ENCODE measurements around the gene PLEKHO2. TPM values are rescaled to one million over a fixed set of nuclear protein-coding genes. Genes with fewer than 3 reads are reported as not detected.

Gene PLEKHO2
- total RNA-seq, 5 donors from 2014 or later (not counting 1 experiment from before 2014, with no cell fraction given): 9.2 to 22.7 (median 17.1) TPM

DNA sequence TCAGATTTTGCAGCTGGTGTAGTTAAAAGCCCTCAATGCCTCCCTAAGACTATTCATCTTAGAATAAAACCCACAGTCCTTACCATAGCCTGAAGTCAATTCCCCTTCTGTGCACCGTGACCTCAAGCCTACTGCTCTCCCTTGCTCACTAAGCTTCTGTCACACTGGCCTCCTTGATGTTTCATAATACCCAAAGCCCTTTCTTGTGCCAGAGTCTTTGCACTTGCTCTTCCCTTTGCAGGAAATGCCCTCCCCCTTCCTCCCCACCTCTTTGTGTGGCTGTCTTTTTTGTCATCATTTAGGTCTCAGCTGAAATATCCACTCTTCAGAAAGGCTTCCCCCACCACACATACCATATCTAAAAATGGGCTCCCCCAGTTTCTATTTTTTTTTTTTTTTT, 4.2 kb upstream of the PLEKHO2 start:
- no peaks in the 10 kb centered on the region for H3K36me3 ChIP-seq (ENCODE audit: control insufficient read depth in 2 of 2, extremely low read depth in 1 of 2, insufficient read depth in 1 of 2, low read length in 1 of 2)
- H3K4me3 Mint-ChIP-seq: peak overlapping the region in 2 of 3 donors; percentile 17 to 67
- peak overlapping the region; percentile 83 to 88 for H3K27ac Mint-ChIP-seq
- H3K9me3 ChIP-seq: no peaks in the 10 kb centered on the region
- POLR2A ChIA-PET: interaction anchor here (0.7 to 0.8 kb wide), 3 partner anchors 16 to 1239 kb away, joined by 3 to 15 read pairs (median 4); no protein-coding TSS in a partner anchor
- H3K27ac ChIP-seq (ENCODE audit: low read length): peak overlapping the region; percentile 51
- CTCF ChIA-PET: interaction anchor here (0.6 to 1.8 kb wide), 10 partner anchors 12 to 442 kb away, joined by 3 to 12 read pairs (median 4); partner anchors contain the start of gene PIF1 (in 1 of the 2)
- no peaks in the 10 kb centered on the region for H3K27me3 Mint-ChIP-seq
- H3K4me3 ChIP-seq (ENCODE audit: control insufficient read depth in 1 of 2, extremely low read depth in 1 of 2, low read length in 1 of 2): no peak overlapping the region
- WGBS (ENCODE audit: insufficient coverage): 0% methylated on average over 1 of the region's 1 CpG
- no peaks in the 10 kb centered on the region for H3K27me3 ChIP-seq (replicated peaks in 1 of 2; ENCODE audit: control insufficient read depth in 2 of 2, extremely low read depth in 1 of 2, insufficient read depth in 2 of 2, low read length in 1 of 2)
- H3K9me3 Mint-ChIP-seq: no peaks in the 10 kb centered on the region
- H3K36me3 Mint-ChIP-seq: no peaks in the 10 kb centered on the region
- peaks cover 50 to 65% (median 59%) of the 10 kb centered on the region in 3 donors for H3K4me1 Mint-ChIP-seq
- ATAC-seq (replicated peaks in 1 of 4) (peak; percentile 6 to 41 (median 16)), DNase-seq (peak in 31 of 35 experiments; percentile 30 to 71 (median 50))
- peaks cover 19 to 49% of the 10 kb centered on the region in 2 experiments for H3K4me1 ChIP-seq (ENCODE audit: control insufficient read depth in 1 of 2, extremely low read depth in 1 of 2, insufficient read depth in 2 of 2, low read length in 2 of 2)

DNA sequence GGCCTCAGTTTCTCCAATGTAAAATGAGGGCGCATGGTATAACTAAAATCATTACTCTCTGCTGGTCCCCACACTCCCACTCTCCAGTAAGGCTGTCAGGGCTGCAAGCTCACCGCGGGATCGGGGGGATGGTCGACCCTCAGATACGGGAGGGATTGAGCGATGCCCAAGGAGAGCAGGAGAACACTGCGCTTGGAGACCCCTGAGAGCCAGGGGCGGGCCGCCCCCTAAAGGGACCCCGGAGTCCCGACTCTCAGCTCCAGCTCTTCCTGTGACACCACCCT, 713 bp upstream of the PLEKHO2 start:
- DNase-seq (no peak), ATAC-seq (replicated peaks in 1 of 4) (no peak)
- no peaks in the 10 kb centered on the region for H3K9me3 Mint-ChIP-seq
- H3K27me3 Mint-ChIP-seq: no peaks in the 10 kb centered on the region
- ChIA-PET CTCF (interaction anchor here (0.5 to 2.3 kb wide), 5 partner anchors 41 to 344 kb away, joined by 3 to 16 read pairs (median 4); partner anchors contain the start of gene CLPX (in 1 of the 2)), POLR2A (interaction anchor here (0.5 to 2.1 kb wide), 4 partner anchors 40 to 1052 kb away, joined by 3 to 8 read pairs (median 5); no protein-coding TSS in a partner anchor)
- peaks cover 15 to 74% of the 10 kb centered on the region in 2 experiments for H3K4me1 ChIP-seq (ENCODE audit: control insufficient read depth in 1 of 2, extremely low read depth in 1 of 2, insufficient read depth in 2 of 2, low read length in 2 of 2)
- H3K36me3 ChIP-seq (ENCODE audit: control insufficient read depth in 2 of 2, extremely low read depth in 1 of 2, insufficient read depth in 1 of 2, low read length in 1 of 2): peaks cover 0 to 5% of the 10 kb centered on the region in 2 donors
- H3K36me3 Mint-ChIP-seq: no peaks in the 10 kb centered on the region
- peaks cover 78 to 87% (median 83%) of the 10 kb centered on the region in 3 donors for H3K4me1 Mint-ChIP-seq
- no peaks in the 10 kb centered on the region for H3K27me3 ChIP-seq (replicated peaks in 1 of 2; ENCODE audit: control insufficient read depth in 2 of 2, extremely low read depth in 1 of 2, insufficient read depth in 2 of 2, low read length in 1 of 2)
- peak overlapping the region; percentile 82 to 84 for H3K27ac Mint-ChIP-seq
- H3K4me3 Mint-ChIP-seq: peak overlapping the region; percentile 72 to 94 (median 76)
- H3K9me3 ChIP-seq: no peaks in the 10 kb centered on the region
- H3K4me3 ChIP-seq (ENCODE audit: control insufficient read depth in 1 of 2, extremely low read depth in 1 of 2, low read length in 1 of 2): peak overlapping the region; percentile 61 to 79
- peak overlapping the region; percentile 63 for H3K27ac ChIP-seq (ENCODE audit: low read length)
- 12% methylated on average over 7 of the region's 12 CpGs for WGBS (ENCODE audit: insufficient coverage)

DNA sequence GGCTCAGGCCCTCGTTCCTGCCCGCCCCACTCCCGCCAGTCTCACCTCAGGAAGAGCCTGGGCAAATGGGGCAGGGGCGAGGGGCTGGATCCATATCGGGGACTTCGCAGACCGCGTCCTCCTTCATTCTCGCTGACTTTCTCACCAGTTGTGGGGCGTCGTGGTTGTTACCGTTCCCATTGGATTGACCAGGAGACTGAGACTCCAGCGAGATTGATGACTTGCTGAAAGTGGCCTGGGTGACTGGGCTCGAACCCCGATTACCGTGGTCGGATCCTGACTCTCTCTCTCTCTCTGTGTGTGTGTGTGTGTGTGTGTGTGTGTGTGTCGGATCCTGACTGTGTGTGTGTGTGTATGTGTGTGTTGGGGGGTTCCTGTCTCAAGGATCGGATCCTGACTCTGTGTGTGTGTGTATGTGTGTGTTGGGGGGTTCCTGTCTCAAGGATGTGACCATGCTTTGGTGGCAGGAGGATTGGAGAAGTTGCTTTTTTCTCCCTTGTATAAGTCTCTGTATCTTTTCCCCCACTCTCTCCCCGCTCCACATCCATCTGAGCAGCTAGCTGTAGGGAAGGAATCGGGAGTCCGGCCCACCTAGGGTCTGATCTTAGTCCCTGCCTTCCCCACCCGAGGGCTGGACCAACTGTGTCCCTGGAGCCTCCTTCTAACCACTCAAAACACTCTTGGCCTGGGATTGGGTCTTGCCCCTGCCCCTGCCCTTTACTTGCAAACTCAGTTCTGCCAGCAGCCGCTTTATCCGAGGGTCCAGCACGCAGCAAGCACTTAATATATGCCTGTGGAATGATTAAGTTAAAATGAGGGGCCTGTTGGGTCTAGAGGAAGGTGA, 603 bp downstream of the PLEKHO2 start:
- peaks cover 0 to 6% of the 10 kb centered on the region in 2 donors for H3K36me3 ChIP-seq (ENCODE audit: control insufficient read depth in 2 of 2, extremely low read depth in 1 of 2, insufficient read depth in 1 of 2, low read length in 1 of 2)
- peaks cover 77 to 87% (median 81%) of the 10 kb centered on the region in 3 donors for H3K4me1 Mint-ChIP-seq
- WGBS (ENCODE audit: insufficient coverage): 0% methylated on average over 20 of the region's 26 CpGs
- no peaks in the 10 kb centered on the region for H3K27me3 ChIP-seq (replicated peaks in 1 of 2; ENCODE audit: control insufficient read depth in 2 of 2, extremely low read depth in 1 of 2, insufficient read depth in 2 of 2, low read length in 1 of 2)
- POLR2A ChIA-PET: no interaction called here
- peak overlapping the region; percentile 87 to 96 (median 94) for H3K4me3 Mint-ChIP-seq
- no peaks in the 10 kb centered on the region for H3K36me3 Mint-ChIP-seq
- H3K4me1 ChIP-seq (ENCODE audit: control insufficient read depth in 1 of 2, extremely low read depth in 1 of 2, insufficient read depth in 2 of 2, low read length in 2 of 2): peaks cover 11 to 75% of the 10 kb centered on the region in 2 experiments
- no peaks in the 10 kb centered on the region for H3K9me3 ChIP-seq
- peak overlapping the region; percentile 92 to 95 for H3K27ac Mint-ChIP-seq
- peak overlapping the region; percentile 35 for H3K27ac ChIP-seq (ENCODE audit: low read length)
- ATAC-seq (replicated peaks in 1 of 4) (peak in 2 of 4 experiments; percentile 1 to 6), DNase-seq (peak in 1 of 35 experiments; percentile 32)
- no peaks in the 10 kb centered on the region for H3K9me3 Mint-ChIP-seq
- CTCF ChIA-PET: no interaction called here
- no peaks in the 10 kb centered on the region for H3K27me3 Mint-ChIP-seq
- H3K4me3 ChIP-seq (ENCODE audit: control insufficient read depth in 1 of 2, extremely low read depth in 1 of 2, low read length in 1 of 2): peak overlapping the region; percentile 61 to 79

DNA sequence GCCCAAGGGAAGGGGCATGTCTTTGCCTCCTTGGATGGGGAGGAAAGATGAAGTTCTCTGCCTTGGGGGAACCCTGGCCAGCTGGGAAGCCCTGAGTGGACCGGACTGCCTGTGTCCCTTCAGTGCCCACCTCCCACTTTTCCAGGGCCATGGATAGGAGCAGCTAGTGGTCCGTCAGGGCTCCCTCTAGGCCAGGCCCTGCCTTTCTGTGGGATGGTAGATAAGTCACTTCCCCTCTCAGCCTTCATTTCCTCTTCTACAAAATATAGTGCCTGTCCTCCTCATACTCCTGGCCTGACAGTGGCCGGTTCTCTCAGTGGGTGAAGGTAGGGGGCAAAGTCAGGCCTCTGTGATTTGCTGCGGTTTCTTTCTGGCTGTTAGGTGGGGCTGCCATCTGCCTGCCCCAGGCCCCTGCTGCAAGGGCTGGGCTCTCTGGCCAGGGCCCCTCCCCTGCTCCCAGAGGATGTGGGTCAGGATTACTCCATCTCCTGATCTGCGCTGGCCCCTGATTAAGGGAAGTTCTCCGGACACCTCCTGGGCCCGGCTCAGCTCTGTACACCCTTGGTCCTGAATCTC, 1.4 kb downstream of the PLEKHO2 start:
- H3K9me3 ChIP-seq: no peaks in the 10 kb centered on the region
- no peaks in the 10 kb centered on the region for H3K9me3 Mint-ChIP-seq
- no peaks in the 10 kb centered on the region for H3K27me3 Mint-ChIP-seq
- H3K27me3 ChIP-seq (replicated peaks in 1 of 2; ENCODE audit: control insufficient read depth in 2 of 2, extremely low read depth in 1 of 2, insufficient read depth in 2 of 2, low read length in 1 of 2): no peaks in the 10 kb centered on the region
- peak overlapping the region; percentile 35 for H3K27ac ChIP-seq (ENCODE audit: low read length)
- peak overlapping the region; percentile 92 to 95 for H3K27ac Mint-ChIP-seq
- DNase-seq: peak in 1 of 35 experiments; percentile 15
- H3K4me1 ChIP-seq (ENCODE audit: control insufficient read depth in 1 of 2, extremely low read depth in 1 of 2, insufficient read depth in 2 of 2, low read length in 2 of 2): peaks cover 7 to 73% of the 10 kb centered on the region in 2 experiments
- H3K36me3 Mint-ChIP-seq: peaks cover 3% of the 10 kb centered on the region
- WGBS (ENCODE audit: insufficient coverage): 40% methylated on average over 1 of the region's 7 CpGs
- peaks cover 69 to 85% (median 79%) of the 10 kb centered on the region in 3 donors for H3K4me1 Mint-ChIP-seq
- H3K4me3 Mint-ChIP-seq: peak overlapping the region; percentile 87 to 96 (median 94)
- POLR2A ChIA-PET: interaction anchor here in 1 of 2 donors (0.5 to 0.6 kb wide), 2 partner anchors 61 to 65 kb away, joined by 3 to 7 read pairs; no protein-coding TSS in a partner anchor
- CTCF ChIA-PET: interaction anchor here in 1 of 2 donors (2.1 kb wide), 1 partner anchor 51 kb away, joined by 9 read pairs; no protein-coding TSS in a partner anchor
- peaks cover 0 to 9% of the 10 kb centered on the region in 2 donors for H3K36me3 ChIP-seq (ENCODE audit: control insufficient read depth in 2 of 2, extremely low read depth in 1 of 2, insufficient read depth in 1 of 2, low read length in 1 of 2)
- H3K4me3 ChIP-seq (ENCODE audit: control insufficient read depth in 1 of 2, extremely low read depth in 1 of 2, low read length in 1 of 2): peak overlapping the region; percentile 61 to 79
- ATAC-seq (replicated peaks in 1 of 4): no peak

DNA sequence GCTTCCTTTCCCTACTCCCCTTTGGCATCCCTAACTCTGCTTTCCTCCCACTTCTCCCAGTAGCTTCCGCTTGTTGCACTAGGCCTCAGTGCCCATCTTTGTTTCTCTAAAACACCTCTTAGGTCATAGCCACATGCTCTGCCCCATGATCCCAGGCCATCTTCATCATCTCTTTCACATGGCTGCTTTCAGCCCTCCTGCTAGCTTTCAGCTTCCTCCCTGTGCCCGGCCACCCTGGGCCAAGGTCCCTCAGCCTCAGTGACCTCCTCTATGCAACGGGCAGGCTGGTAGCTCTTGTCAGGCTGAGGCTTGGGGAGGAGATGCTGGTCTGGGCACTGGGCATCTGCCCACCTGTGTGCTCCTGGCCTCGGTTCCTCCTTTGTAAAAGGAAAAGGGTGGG, 2.3 kb downstream of the PLEKHO2 start:
- no peaks in the 10 kb centered on the region for H3K9me3 ChIP-seq
- ATAC-seq (replicated peaks in 1 of 4) (no peak), DNase-seq (no peak)
- Mint-ChIP-seq H3K4me3 (peak overlapping the region; percentile 87 to 96 (median 94)), H3K4me1 (peaks cover 65 to 80% (median 75%) of the 10 kb centered on the region in 3 donors), H3K27me3 (no peaks in the 10 kb centered on the region), H3K36me3 (peaks cover 8% of the 10 kb centered on the region), H3K9me3 (no peaks in the 10 kb centered on the region), H3K27ac (peak overlapping the region; percentile 92 to 95)
- peaks cover 3 to 70% of the 10 kb centered on the region in 2 experiments for H3K4me1 ChIP-seq (ENCODE audit: control insufficient read depth in 1 of 2, extremely low read depth in 1 of 2, insufficient read depth in 2 of 2, low read length in 2 of 2)
- WGBS (ENCODE audit: insufficient coverage): 45% methylated on average over 3 of the region's 4 CpGs
- H3K27me3 ChIP-seq (replicated peaks in 1 of 2; ENCODE audit: control insufficient read depth in 2 of 2, extremely low read depth in 1 of 2, insufficient read depth in 2 of 2, low read length in 1 of 2): no peaks in the 10 kb centered on the region
- POLR2A ChIA-PET: interaction anchor here in 1 of 2 donors (0.5 to 0.6 kb wide), 2 partner anchors 60 to 66 kb away, joined by 3 to 7 read pairs; no protein-coding TSS in a partner anchor
- CTCF ChIA-PET: interaction anchor here in 1 of 2 donors (0.6 to 2.1 kb wide), 2 partner anchors 37 to 50 kb away, joined by 3 to 9 read pairs; no protein-coding TSS in a partner anchor
- peak overlapping the region; percentile 56 for H3K27ac ChIP-seq (ENCODE audit: low read length)
- peak overlapping the region in 1 of 2 donors; percentile 61 for H3K4me3 ChIP-seq (ENCODE audit: control insufficient read depth in 1 of 2, extremely low read depth in 1 of 2, low read length in 1 of 2)
- H3K36me3 ChIP-seq (ENCODE audit: control insufficient read depth in 2 of 2, extremely low read depth in 1 of 2, insufficient read depth in 1 of 2, low read length in 1 of 2): peaks cover 0 to 18% of the 10 kb centered on the region in 2 donors

Data from T-cell (primary cell).